ENCODE results near the gene EPC1.

EPC1 gene

GRCh38 chr10:32298075-32298812 is 48.7 kb downstream of the EPC1 start:
- Histone ChIP-seq H3K4me2 (ENCODE audit: low read depth, low read length) (no peak overlapping the region), H3K27ac (ENCODE audit: low read length) (no peak overlapping the region), H3K36me3 (replicated peaks; ENCODE audit: insufficient read depth, low read length) (no peaks in the 10 kb centered on the region), H3K9me3 (replicated peaks; ENCODE audit: insufficient read depth, low read length) (no peaks in the 10 kb centered on the region), H3K9me2 (replicated peaks; ENCODE audit: insufficient read depth, low read length) (no peaks in the 10 kb centered on the region), H3K4me1 (ENCODE audit: low read length) (no peaks in the 10 kb centered on the region), H3K9ac (ENCODE audit: low read length) (no peak overlapping the region), H3F3A (ENCODE audit: insufficient read depth, low read length) (no peaks in the 10 kb centered on the region), H4K20me1 (ENCODE audit: insufficient read depth, low read length) (peaks cover 3% of the 10 kb centered on the region; the same call in 1 of the 2 replicates), H2AFZ (ENCODE audit: low read length) (no peak overlapping the region), H3K27me3 (replicated peaks; ENCODE audit: insufficient read depth, low read length) (no peaks in the 10 kb centered on the region), H3K79me2 (ENCODE audit: low read length) (peaks cover 96% of the 10 kb centered on the region), H3K4me3 (ENCODE audit: low read length) (no peak overlapping the region)
- no peak for DNase-seq
- TF ChIP-seq EZH2 (optimal IDR thresholded peaks at IDR 0.05; ENCODE audit: low read depth, low read length): no peak
- no peak for TF ChIP-seq CTCF (IDR thresholded peaks at IDR 0.05; ENCODE audit: low read length)
- TF ChIP-seq EZH2phosphoT487 (IDR thresholded peaks at IDR 0.05; ENCODE audit: low read length): no peak

GRCh38 chr10:32295027-32295426 is 51.9 kb downstream of the EPC1 start:
- peaks cover 3% of the 10 kb centered on the region; the same call in 1 of the 2 replicates for H3K36me3 ChIP-seq (replicated peaks; ENCODE audit: insufficient read depth, low read length)
- no peak overlapping the region for H3K27ac ChIP-seq (ENCODE audit: low read length)
- H2AFZ ChIP-seq (ENCODE audit: low read length): no peak overlapping the region
- H3K9me2 ChIP-seq (replicated peaks; ENCODE audit: insufficient read depth, low read length): no peaks in the 10 kb centered on the region
- no peaks in the 10 kb centered on the region for H3K9me3 ChIP-seq (replicated peaks; ENCODE audit: insufficient read depth, low read length)
- no peak for DNase-seq
- H3K4me3 ChIP-seq (ENCODE audit: low read length): no peak overlapping the region
- no peak overlapping the region for H3K4me2 ChIP-seq (ENCODE audit: low read depth, low read length)
- no peak overlapping the region for H3K9ac ChIP-seq (ENCODE audit: low read length)
- H3K27me3 ChIP-seq (replicated peaks; ENCODE audit: insufficient read depth, low read length): no peaks in the 10 kb centered on the region
- H3K79me2 ChIP-seq (ENCODE audit: low read length): peaks cover 80% of the 10 kb centered on the region
- no peaks in the 10 kb centered on the region; the same call in 1 of the 2 replicates for H4K20me1 ChIP-seq (ENCODE audit: insufficient read depth, low read length)
- no peaks in the 10 kb centered on the region for H3K4me1 ChIP-seq (ENCODE audit: low read length)
- no peaks in the 10 kb centered on the region for H3F3A ChIP-seq (ENCODE audit: insufficient read depth, low read length)
- TF ChIP-seq CTCF (IDR thresholded peaks at IDR 0.05; ENCODE audit: low read length) (no peak), EZH2phosphoT487 (IDR thresholded peaks at IDR 0.05; ENCODE audit: low read length) (no peak), EZH2 (optimal IDR thresholded peaks at IDR 0.05; ENCODE audit: low read depth, low read length) (no peak)

GRCh38 chr10:32293581-32293980 is 53.4 kb downstream of the EPC1 start:
- peaks cover 3% of the 10 kb centered on the region; the same call in 1 of the 2 replicates for H3K36me3 ChIP-seq (replicated peaks; ENCODE audit: insufficient read depth, low read length)
- H3K9me2 ChIP-seq (replicated peaks; ENCODE audit: insufficient read depth, low read length): no peaks in the 10 kb centered on the region
- no peak for DNase-seq
- no peaks in the 10 kb centered on the region for H3F3A ChIP-seq (ENCODE audit: insufficient read depth, low read length)
- no peaks in the 10 kb centered on the region; the same call in 1 of the 2 replicates for H4K20me1 ChIP-seq (ENCODE audit: insufficient read depth, low read length)
- no peak overlapping the region for H3K4me3 ChIP-seq (ENCODE audit: low read length)
- TF ChIP-seq CTCF (IDR thresholded peaks at IDR 0.05; ENCODE audit: low read length) (no peak), EZH2 (optimal IDR thresholded peaks at IDR 0.05; ENCODE audit: low read depth, low read length) (no peak), EZH2phosphoT487 (IDR thresholded peaks at IDR 0.05; ENCODE audit: low read length) (no peak)
- H3K4me1 ChIP-seq (ENCODE audit: low read length): no peaks in the 10 kb centered on the region
- H3K9me3 ChIP-seq (replicated peaks; ENCODE audit: insufficient read depth, low read length): no peaks in the 10 kb centered on the region
- H3K27me3 ChIP-seq (replicated peaks; ENCODE audit: insufficient read depth, low read length): no peaks in the 10 kb centered on the region
- H3K4me2 ChIP-seq (ENCODE audit: low read depth, low read length): no peak overlapping the region
- no peak overlapping the region for H3K9ac ChIP-seq (ENCODE audit: low read length)
- H3K79me2 ChIP-seq (ENCODE audit: low read length): peaks cover 69% of the 10 kb centered on the region
- H2AFZ ChIP-seq (ENCODE audit: low read length): no peak overlapping the region
- no peak overlapping the region for H3K27ac ChIP-seq (ENCODE audit: low read length)
